MCF 10A (cell line): ENCODE results near the gene CARD11. TPM values are rescaled to one million over a fixed set of nuclear protein-coding genes. Genes with fewer than 3 reads are reported as not detected.

Experiments
- BruUV-seq: library from RNA; stranded (reverse); fragments of 400-500 nt; replicated peaks from 2 replicates; lab custom pipeline; 2021; lab: Mats Ljungman, UMichigan
- CTCF ChIA-PET: fragments of 300-600 bp; sonication (Branson Sonifier 250); formaldehyde crosslinking; extraction: SDS; loops from one replicate; lab custom pipeline; 2021; ENCODE audit warnings: antibody characterized with exemption, inconsistent platforms; lab: Yijun Ruan, JAX
- POLR2A ChIA-PET: fragments of 300-600, 350-650 bp; sonication (Branson Sonifier 250); formaldehyde crosslinking; extraction: SDS; loops from one replicate; lab custom pipeline; 2020; ENCODE audit warnings: antibody characterized with exemption, inconsistent platforms; lab: Yijun Ruan, JAX
- DNase-seq: peaks from one replicate; pipeline ENCODE4 v3.0.0-alpha.2; 2018; ENCODE audit not compliant: unreplicated experiment
- H3K27ac Mint-ChIP-seq: one replicate; pipeline ENCODE4 v1.8.0; 2022; ENCODE audit warnings: mild to moderate bottlenecking, low read depth, mixed read lengths; ENCODE audit not compliant: unreplicated experiment
- H3K27me3 Mint-ChIP-seq: one replicate; pipeline ENCODE4 v1.8.0; 2022; ENCODE audit warnings: mixed read lengths; ENCODE audit not compliant: insufficient read depth, unreplicated experiment
- H3K36me3 Mint-ChIP-seq: one replicate; pipeline ENCODE4 v1.8.0; 2022; ENCODE audit warnings: mild to moderate bottlenecking, moderate library complexity, mixed read lengths; ENCODE audit not compliant: insufficient read depth, unreplicated experiment
- H3K4me1 Mint-ChIP-seq: one replicate; pipeline ENCODE4 v1.8.0; 2022; ENCODE audit warnings: mixed read lengths; ENCODE audit not compliant: insufficient read depth, unreplicated experiment
- H3K4me3 Mint-ChIP-seq: one replicate; pipeline ENCODE4 v1.8.0; 2022; ENCODE audit warnings: mild to moderate bottlenecking, moderate library complexity, mixed read lengths; ENCODE audit not compliant: unreplicated experiment
- H3K9me3 Mint-ChIP-seq: one replicate; pipeline ENCODE4 v1.8.0; 2022; ENCODE audit warnings: mixed read lengths; ENCODE audit not compliant: unreplicated experiment
- intact Hi-C: fragments of 100-400 bp; cut with micrococcal nuclease; formaldehyde crosslinking; loops from 2 replicates; pipeline ENCODE4 v1.14.1; 2022
- total RNA-seq: library from RNA; stranded (reverse); gene quantifications from 2 replicates; pipeline ENCODE4 v1.2.3, GENCODE V29; 2022
- TF ChIP-seq, protein P1 (sequence below): fragments of 200-600 bp; IDR thresholded peaks from one replicate; pipeline ENCODE4 v1.8.0; 2022; ENCODE audit warnings: antibody characterized with exemption, mild to moderate bottlenecking; ENCODE audit not compliant: unreplicated experiment

Gene CARD11
- total RNA-seq, 1 experiment from 2014 or later: not detected

DNA sequence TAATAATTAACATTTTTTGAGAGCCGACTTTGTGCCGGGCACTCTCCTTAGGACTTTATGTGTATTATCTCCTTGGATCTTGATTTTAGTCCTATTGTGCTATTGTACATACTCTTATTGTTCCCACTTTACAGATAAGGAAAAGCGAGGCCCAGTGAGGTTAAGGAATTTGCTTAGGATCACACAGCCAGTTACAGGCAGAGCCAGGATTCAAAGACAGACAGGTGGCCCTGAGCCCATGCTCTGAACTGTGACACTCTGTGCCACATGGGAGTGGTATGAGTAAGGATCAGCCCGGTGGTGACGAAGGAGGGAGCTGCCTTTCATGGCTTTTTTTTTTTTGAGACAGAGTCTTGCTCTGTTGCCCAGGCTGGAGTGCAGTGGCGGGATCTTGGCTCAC is 183.7 kb downstream of the CARD11 start:
- POLR2A ChIA-PET: interaction anchor here (0.7 kb wide), 1 partner anchor 46 kb away, joined by 3 read pairs; no protein-coding TSS in a partner anchor
- BruUV-seq: no TSS peak
- H3K4me3 Mint-ChIP-seq: no peak overlapping the region
- no peaks in the 10 kb centered on the region for H3K27me3 Mint-ChIP-seq
- TF ChIP-seq, protein P1, sequence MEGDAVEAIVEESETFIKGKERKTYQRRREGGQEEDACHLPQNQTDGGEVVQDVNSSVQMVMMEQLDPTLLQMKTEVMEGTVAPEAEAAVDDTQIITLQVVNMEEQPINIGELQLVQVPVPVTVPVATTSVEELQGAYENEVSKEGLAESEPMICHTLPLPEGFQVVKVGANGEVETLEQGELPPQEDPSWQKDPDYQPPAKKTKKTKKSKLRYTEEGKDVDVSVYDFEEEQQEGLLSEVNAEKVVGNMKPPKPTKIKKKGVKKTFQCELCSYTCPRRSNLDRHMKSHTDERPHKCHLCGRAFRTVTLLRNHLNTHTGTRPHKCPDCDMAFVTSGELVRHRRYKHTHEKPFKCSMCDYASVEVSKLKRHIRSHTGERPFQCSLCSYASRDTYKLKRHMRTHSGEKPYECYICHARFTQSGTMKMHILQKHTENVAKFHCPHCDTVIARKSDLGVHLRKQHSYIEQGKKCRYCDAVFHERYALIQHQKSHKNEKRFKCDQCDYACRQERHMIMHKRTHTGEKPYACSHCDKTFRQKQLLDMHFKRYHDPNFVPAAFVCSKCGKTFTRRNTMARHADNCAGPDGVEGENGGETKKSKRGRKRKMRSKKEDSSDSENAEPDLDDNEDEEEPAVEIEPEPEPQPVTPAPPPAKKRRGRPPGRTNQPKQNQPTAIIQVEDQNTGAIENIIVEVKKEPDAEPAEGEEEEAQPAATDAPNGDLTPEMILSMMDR: no peak
- no peaks in the 10 kb centered on the region for H3K9me3 Mint-ChIP-seq
- intact Hi-C loops: loop anchor here (5.0 kb wide), 1 partner anchor 103 kb away; no protein-coding TSS in a partner anchor
- H3K36me3 Mint-ChIP-seq: no peaks in the 10 kb centered on the region
- CTCF ChIA-PET: no interaction called here
- DNase-seq: no peak
- peaks cover 12% of the 10 kb centered on the region for H3K4me1 Mint-ChIP-seq
- H3K27ac Mint-ChIP-seq: no peak overlapping the region

DNA sequence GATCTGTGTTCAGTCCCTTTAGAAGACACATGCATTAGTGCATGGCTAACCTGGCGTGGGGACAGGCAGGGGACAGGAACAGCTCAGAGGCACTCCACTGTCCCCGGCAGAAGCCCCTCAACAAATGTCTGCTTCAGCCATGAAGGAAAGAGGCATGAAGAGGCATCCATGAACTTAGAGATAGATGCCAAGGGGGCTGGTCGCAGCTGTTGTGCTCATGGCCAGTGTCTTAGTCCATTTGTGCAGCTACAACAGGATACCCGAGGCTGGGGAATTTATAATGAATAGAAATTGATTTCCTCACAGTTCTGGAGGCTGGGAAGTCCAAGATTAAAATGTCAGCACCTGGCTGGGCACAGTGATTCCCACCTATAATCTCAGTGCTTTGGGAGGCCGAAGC is 185.0 kb downstream of the CARD11 start:
- TF ChIP-seq, protein P1: no peak
- ChIA-PET POLR2A (interaction anchor here (1.6 kb wide), 1 partner anchor 10 kb away, joined by 4 read pairs; no protein-coding TSS in a partner anchor), CTCF (interaction anchor here (0.6 to 0.7 kb wide), 3 partner anchors 23 to 521 kb away, joined by 3 to 6 read pairs (median 3); no protein-coding TSS in a partner anchor)
- no peaks in the 10 kb centered on the region for H3K36me3 Mint-ChIP-seq
- no peak for DNase-seq
- H3K9me3 Mint-ChIP-seq: no peaks in the 10 kb centered on the region
- H3K27ac Mint-ChIP-seq: no peak overlapping the region
- no peak overlapping the region for H3K4me3 Mint-ChIP-seq
- intact Hi-C loops: no loop called here
- no TSS peak for BruUV-seq
- H3K27me3 Mint-ChIP-seq: no peaks in the 10 kb centered on the region
- H3K4me1 Mint-ChIP-seq: peaks cover 2% of the 10 kb centered on the region

DNA sequence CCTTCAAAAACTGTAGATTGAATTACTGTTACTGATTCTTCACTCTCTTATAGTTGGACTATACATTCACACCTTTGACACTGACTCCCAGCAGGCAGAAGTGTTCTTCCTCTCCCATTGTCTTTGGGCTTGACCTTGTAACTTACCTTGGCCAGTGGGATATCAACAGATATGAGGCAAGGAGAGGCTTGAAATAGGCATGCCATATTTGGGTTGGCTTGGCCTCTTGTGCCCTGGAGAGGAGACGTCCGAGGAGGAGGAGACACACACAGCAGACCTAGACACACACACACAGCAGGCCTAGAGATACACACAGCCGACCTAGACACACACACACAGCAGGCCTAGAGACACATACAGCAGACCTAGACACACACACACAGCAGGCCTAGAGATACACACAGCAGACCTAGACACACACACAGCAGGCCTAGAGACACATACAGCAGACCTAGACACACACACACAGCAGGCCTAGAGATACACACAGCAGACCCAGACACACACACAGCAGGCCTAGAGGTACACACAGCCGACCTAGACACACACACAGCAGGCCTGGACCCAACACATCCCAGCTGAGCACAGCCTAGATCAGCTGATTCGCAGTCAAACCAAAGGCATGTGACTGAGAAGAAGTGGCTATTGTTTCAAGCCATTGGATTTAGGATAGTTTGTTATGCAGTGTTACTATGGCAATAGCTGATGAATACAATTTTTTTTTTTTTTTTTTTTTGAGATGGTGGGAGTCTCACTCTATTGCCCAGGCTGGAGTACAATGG is 187.1 kb downstream of the CARD11 start:
- intact Hi-C loops: no loop called here
- Mint-ChIP-seq H3K27ac (no peak overlapping the region), H3K4me1 (peaks cover 4% of the 10 kb centered on the region), H3K36me3 (no peaks in the 10 kb centered on the region), H3K9me3 (no peaks in the 10 kb centered on the region), H3K4me3 (no peak overlapping the region), H3K27me3 (no peaks in the 10 kb centered on the region)
- ChIA-PET POLR2A (no interaction called here), CTCF (no interaction called here)
- no peak for DNase-seq
- TF ChIP-seq, protein P1: no peak
- no TSS peak for BruUV-seq

Other genes starting within 250 kb of the CARD11 start
- 36.2 and 38.6 TPM in 2 replicates for gene GNA12, start 199.6 kb downstream of the CARD11 start, total RNA-seq